ENCODE data around the gene ETFBKMT.

DNA sequence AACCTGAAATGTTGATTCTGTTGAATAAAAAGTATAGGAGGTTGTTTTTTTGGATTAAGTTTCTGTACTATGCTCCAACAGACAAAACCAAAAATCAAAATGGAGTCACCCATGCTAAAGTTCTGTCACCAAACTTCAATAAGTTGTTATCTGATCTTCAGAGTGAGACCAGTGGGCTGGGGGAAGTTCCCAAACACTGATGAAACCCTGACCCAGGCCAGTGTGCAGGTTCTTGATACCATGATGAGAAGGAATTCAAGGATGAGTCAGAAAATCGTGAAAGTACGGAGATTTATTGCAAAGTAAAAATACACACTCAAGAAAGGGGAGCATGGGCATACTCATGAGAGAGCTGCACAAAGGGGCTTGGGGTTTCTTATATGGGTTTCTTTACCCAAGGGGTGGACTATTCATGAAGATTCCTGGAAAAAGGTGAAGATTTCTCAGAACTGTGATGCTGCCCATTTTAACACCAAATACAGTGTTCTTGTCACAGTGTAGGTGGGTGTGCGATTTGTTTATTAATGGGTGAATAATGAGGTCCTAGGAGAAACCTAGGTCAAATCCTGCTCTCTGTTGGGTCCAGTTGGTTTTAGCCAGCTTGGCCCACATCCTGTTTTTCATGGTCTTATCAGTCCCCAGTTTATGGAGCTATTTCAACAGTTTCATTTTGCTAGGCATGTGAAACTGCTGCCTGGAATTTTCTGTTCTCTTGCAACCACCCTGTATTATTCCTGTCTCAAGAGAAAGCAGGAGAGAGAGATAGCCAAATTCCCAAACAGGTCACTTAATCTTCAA is 41.1 kb upstream of the ETFBKMT start:
- TF ChIP-seq, protein P1, sequence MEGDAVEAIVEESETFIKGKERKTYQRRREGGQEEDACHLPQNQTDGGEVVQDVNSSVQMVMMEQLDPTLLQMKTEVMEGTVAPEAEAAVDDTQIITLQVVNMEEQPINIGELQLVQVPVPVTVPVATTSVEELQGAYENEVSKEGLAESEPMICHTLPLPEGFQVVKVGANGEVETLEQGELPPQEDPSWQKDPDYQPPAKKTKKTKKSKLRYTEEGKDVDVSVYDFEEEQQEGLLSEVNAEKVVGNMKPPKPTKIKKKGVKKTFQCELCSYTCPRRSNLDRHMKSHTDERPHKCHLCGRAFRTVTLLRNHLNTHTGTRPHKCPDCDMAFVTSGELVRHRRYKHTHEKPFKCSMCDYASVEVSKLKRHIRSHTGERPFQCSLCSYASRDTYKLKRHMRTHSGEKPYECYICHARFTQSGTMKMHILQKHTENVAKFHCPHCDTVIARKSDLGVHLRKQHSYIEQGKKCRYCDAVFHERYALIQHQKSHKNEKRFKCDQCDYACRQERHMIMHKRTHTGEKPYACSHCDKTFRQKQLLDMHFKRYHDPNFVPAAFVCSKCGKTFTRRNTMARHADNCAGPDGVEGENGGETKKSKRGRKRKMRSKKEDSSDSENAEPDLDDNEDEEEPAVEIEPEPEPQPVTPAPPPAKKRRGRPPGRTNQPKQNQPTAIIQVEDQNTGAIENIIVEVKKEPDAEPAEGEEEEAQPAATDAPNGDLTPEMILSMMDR (IDR thresholded peaks at IDR 0.05; ENCODE audit: borderline replicate concordance, extremely low read depth, low read length, poor library complexity, severe bottlenecking): no peak
- no peak for TF ChIP-seq EZH2 (IDR thresholded peaks at IDR 0.05; ENCODE audit: borderline replicate concordance, low read depth, low read length, severe bottlenecking)

Data from DND-41 (cell line).